Hepatocyte (in vitro differentiated cells): Measurements from ENCODE around the gene LMF1.

Experiments
- CTCF ChIP-seq: fragments of 200-600 bp; sonication (generic); IDR thresholded peaks from 2 replicates; pipeline ENCODE4 v1.5.1; 2016; ENCODE audit warnings: antibody characterized with exemption, mild to moderate bottlenecking; ENCODE audit not compliant: poor library complexity
- EZH2 ChIP-seq: fragments of 200-600 bp; sonication (generic); IDR thresholded peaks from 2 replicates; pipeline ENCODE4 v1.6.1; 2016; ENCODE audit warnings: antibody characterized with exemption, mild to moderate bottlenecking, borderline replicate concordance

- no peak for TF ChIP-seq EZH2
- no peak for TF ChIP-seq CTCF
These were observed 56.9 kb downstream of the LMF1 start for GRCh38 chr16:913817-914439.
